B cell (primary cell): ENCODE results near the gene THUMPD1. TPM values are rescaled to one million over a fixed set of nuclear protein-coding genes. Genes with fewer than 3 reads are reported as not detected.

ENCODE experiments used
- ATAC-seq: fragments of 200-7000 bp; cut with Tn5 transposase; one replicate; pipeline ENCODE4 v1.10.0; 2021; ENCODE audit warnings: low read depth, mild to moderate bottlenecking, moderate number of reproducible peaks, moderate library complexity
- CTCF ChIA-PET: fragments of 350-600 bp; sonication (Branson Sonifier 250); formaldehyde crosslinking; loops from one replicate; lab custom pipeline; 2021; ENCODE audit warnings: antibody characterized with exemption, inconsistent platforms; lab: Charles Lee
- POLR2A ChIA-PET: fragments of 350-600 bp; sonication (Branson Sonifier 250); formaldehyde crosslinking; loops from one replicate; lab custom pipeline; 2021; ENCODE audit warnings: antibody characterized with exemption; lab: Charles Lee
- DNase-seq: peaks from one replicate; pipeline ENCODE4 v3.0.0; 2013
- H2AFZ ChIP-seq: 2 replicates; pipeline ENCODE4 v1.6.1; 2012; ENCODE audit warnings: mild to moderate bottlenecking, low read depth, low read length; ENCODE audit not compliant: insufficient read depth, poor library complexity, severe bottlenecking
- H3K27ac ChIP-seq, 2 donors: 1 replicate in 1 of 2; 2 replicates in 1 of 2; pipeline ENCODE4 v1.5.1; 2012 to 2013; ENCODE audit warnings: low read length in 2 of 2, mild to moderate bottlenecking in 2 of 2, moderate library complexity in 1 of 2
- H3K27me3 ChIP-seq, 4 experiments: fragments of 200-600 bp in 1 of 4; sonication (generic) in 1 of 4; replicated peaks in 1 of 4; 1 replicate in 2 of 4; 2 replicates in 2 of 4; pipeline versions ENCODE4 v1.6.1 to v1.7.0; 2013 to 2016; ENCODE audit warnings: low read length in 3 of 4, mild to moderate bottlenecking in 2 of 4, mixed read lengths in 1 of 4, moderate library complexity in 1 of 4; ENCODE audit not compliant: insufficient read depth in 4 of 4, control insufficient read depth in 3 of 4; ENCODE audit errors: control extremely low read depth in 1 of 4
- H3K36me3 ChIP-seq, 2 experiments: replicated peaks in 1 of 2; 1 replicate in 1 of 2; 2 replicates in 1 of 2; pipeline versions ENCODE4 v1.6.1 to v1.7.1; 2013; ENCODE audit warnings: low read length in 1 of 2; ENCODE audit not compliant: insufficient read depth in 2 of 2, control insufficient read depth in 1 of 2; ENCODE audit errors: control extremely low read depth in 1 of 2, extremely low read depth in 1 of 2
- H3K4me1 ChIP-seq, 2 donors: fragments of 200-600 bp in 1 of 2; sonication (generic) in 1 of 2; 1 replicate in 1 of 2; 2 replicates in 1 of 2; pipeline versions ENCODE4 v1.5.1 to v1.6.1; 2013 to 2017; ENCODE audit warnings: low read length in 2 of 2; ENCODE audit not compliant: control insufficient read depth in 2 of 2, insufficient read depth in 2 of 2
- H3K4me2 ChIP-seq: replicated peaks from 2 replicates; pipeline ENCODE3; 2012; ENCODE audit warnings: mild to moderate bottlenecking, low read depth, low read length; ENCODE audit not compliant: poor library complexity, severe bottlenecking
- H3K4me3 ChIP-seq, 5 experiments: fragments of 200-600 bp in 1 of 5; sonication (generic) in 1 of 5; 1 replicate in 3 of 5; 2 replicates in 2 of 5; pipeline versions ENCODE4 v1.5.1 to v1.7.0; 2011 to 2016; ENCODE audit warnings: low read length in 4 of 5, mild to moderate bottlenecking in 4 of 5, low read depth in 2 of 5, control low read depth in 1 of 5, moderate library complexity in 1 of 5; ENCODE audit not compliant: insufficient read depth in 1 of 5; ENCODE audit errors: control extremely low read depth in 1 of 5, extremely low read depth in 1 of 5
- H3K79me2 ChIP-seq: fragments of 200-600 bp; sonication (generic); one replicate; pipeline ENCODE4 v1.6.0; 2016; ENCODE audit warnings: low read length; ENCODE audit not compliant: control insufficient read depth, insufficient read depth
- H3K9ac ChIP-seq: fragments of 200-600 bp; sonication (generic); 2 replicates; pipeline ENCODE4 v1.6.1; 2017; ENCODE audit warnings: mild to moderate bottlenecking, low read length, moderate library complexity
- H3K9me3 ChIP-seq, 3 donors: one replicate each; pipeline versions ENCODE4 v1.6.1 to v1.7.1; 2013; ENCODE audit warnings: low read length in 2 of 3; ENCODE audit not compliant: control insufficient read depth in 2 of 3, insufficient read depth in 1 of 3; ENCODE audit errors: control extremely low read depth in 1 of 3
- H4K20me1 ChIP-seq: 2 replicates; pipeline ENCODE4 v1.6.0; 2012; ENCODE audit warnings: mild to moderate bottlenecking, low read length; ENCODE audit not compliant: insufficient read depth, control insufficient read depth, poor library complexity, severe bottlenecking
- H3K27ac Mint-ChIP-seq: one replicate; pipeline ENCODE4 v1.8.0; 2021; ENCODE audit warnings: mixed read lengths
- H3K27me3 Mint-ChIP-seq: one replicate; pipeline ENCODE4 v1.8.0; 2021; ENCODE audit warnings: mixed read lengths
- H3K4me1 Mint-ChIP-seq: one replicate; pipeline ENCODE4 v1.8.0; 2021; ENCODE audit warnings: mixed read lengths
- H3K4me3 Mint-ChIP-seq: one replicate; pipeline ENCODE4 v1.8.0; 2021; ENCODE audit warnings: mixed read lengths
- H3K9me3 Mint-ChIP-seq: one replicate; pipeline ENCODE4 v1.8.0; 2022; ENCODE audit warnings: mixed read lengths; ENCODE audit not compliant: insufficient read depth
- CTCF ChIP-seq: fragments of 200-600 bp; IDR thresholded peaks from one replicate; pipeline ENCODE4 v1.8.0; 2022; ENCODE audit warnings: antibody characterized with exemption, mild to moderate bottlenecking
- EZH2 ChIP-seq: IDR thresholded peaks from 2 replicates; pipeline ENCODE4 v1.6.1; 2012; ENCODE audit warnings: borderline replicate concordance, low read depth, mild to moderate bottlenecking, moderate library complexity, low read length; ENCODE audit not compliant: insufficient read depth, poor library complexity, severe bottlenecking
- WGBS: methylation state at CpG from one replicate; pipeline ENCODE4 v1.1.5; 2013; ENCODE audit warnings: missing lambda C conversion rate; ENCODE audit not compliant: insufficient coverage; 5-methylcytosine and 5-hydroxymethylcytosine counted together
- intact Hi-C: fragments of 100-400 bp; cut with micrococcal nuclease; formaldehyde crosslinking; loops from one replicate; pipeline ENCODE4 v1.10.0; 2022
- polyA plus RNA-seq: library from polyadenylated mRNA; depleted of rRNA; stranded (reverse); fragments of >200 nt; gene quantifications from 2 replicates; pipeline ENCODE4 v1.2.3, GENCODE V29; 2012
- total RNA-seq, 2 donors: library from RNA; stranded (reverse); fragments of 120-200 nt in 1 of 2; gene quantifications; 1 replicate in 1 of 2; 2 replicates in 1 of 2; pipeline versions ENCODE4 v1.2.3 to v1.2.4, GENCODE V29; 2013 to 2022

The THUMPD1 gene
- total and polyA plus RNA-seq, 2 donors (not counting 1 experiment from before 2014, with no cell fraction given): 52.5 to 72.6 TPM

DNA sequence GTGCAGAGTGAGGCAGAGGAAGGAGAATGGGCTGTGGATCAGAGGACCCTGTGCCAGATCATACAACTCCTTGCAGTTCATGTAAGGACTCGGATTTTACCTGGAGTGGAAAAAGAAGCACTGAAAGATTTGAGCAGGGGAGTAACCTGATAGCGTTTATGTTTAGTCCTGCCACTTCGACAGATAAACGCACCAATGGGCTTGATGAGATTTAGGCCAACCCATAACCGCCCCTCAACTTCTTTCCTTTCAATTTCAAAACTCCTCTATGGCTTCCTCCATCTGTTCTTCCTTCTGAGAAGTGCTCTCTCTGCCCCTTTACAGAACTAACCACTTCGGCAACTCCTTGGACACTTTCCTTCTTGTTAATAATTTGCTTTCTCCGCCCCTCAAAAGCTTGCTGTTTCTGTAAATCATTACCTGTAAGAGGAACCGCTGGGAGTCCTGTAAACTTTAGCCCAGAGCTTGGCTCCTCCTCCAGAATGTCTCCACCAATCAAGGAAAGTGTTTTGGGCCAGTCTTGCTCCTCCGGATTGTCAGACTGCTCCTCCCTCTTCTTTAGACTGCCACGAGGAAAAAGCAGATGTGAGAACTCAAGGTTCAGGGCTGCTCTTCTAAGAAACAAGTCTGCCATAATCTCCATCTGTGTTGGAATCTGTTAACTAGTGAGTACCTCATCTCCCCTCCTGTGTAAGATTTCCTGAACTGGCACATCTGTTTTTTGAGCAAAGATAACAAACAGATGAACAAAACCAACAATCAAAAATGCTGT is 22.0 kb upstream of the THUMPD1 start, which contains the start of gene ACSM3:
TSS of gene ACSM3 (plus strand) at position 554 of the 772 bp plus-strand sequence. CDS start 6,021 bp downstream, outside the sequence.
- DNase-seq: peak; percentile 89
- H3K9ac ChIP-seq: peak within 1 kb of the TSS; percentile 68
- peak within 1 kb of the TSS; percentile 86 for H3K4me3 Mint-ChIP-seq

More for the DNA sequence above, 22.0 kb upstream of the THUMPD1 start, which contains the start of gene ACSM3:
- CTCF ChIA-PET: no interaction called here
- peaks cover 13% of the 10 kb centered on the region for H3K4me1 Mint-ChIP-seq
- POLR2A ChIA-PET: interaction anchor here (1.3 to 1.4 kb wide), 2 partner anchors 17 to 22 kb away, joined by 3 to 5 read pairs; partner anchors contain the start of gene THUMPD1
- H3K27ac Mint-ChIP-seq: peak within 1 kb of the TSS; percentile 80
- Histone ChIP-seq H3K4me1 (peaks cover 10 to 15% of the 10 kb centered on the region in 2 donors), H3K4me3 (peak within 1 kb of the TSS; percentile 43 to 78 (median 62)), H3K79me2 (peaks cover 8% of the 10 kb centered on the region), H3K27ac (peak within 1 kb of the TSS; percentile 36 to 63), H3K36me3 (no peaks in the 10 kb centered on the region), H3K4me2 (peak within 1 kb of the TSS; percentile 64), H3K27me3 (no peaks in the 10 kb centered on the region), H4K20me1 (no peaks in the 10 kb centered on the region), H2AFZ (peak within 1 kb of the TSS; percentile 82), H3K9me3 (peaks cover 0 to 5% (median 0%) of the 10 kb centered on the region in 3 donors)
- ATAC-seq: peak; percentile 99
- intact Hi-C loops: loop anchor here (1.0 to 5.0 kb wide), 2 partner anchors 22 to 44 kb away; partner anchors contain the start of genes ERI2, REXO5 and THUMPD1
- H3K27me3 Mint-ChIP-seq: no peaks in the 10 kb centered on the region
- no peak for TF ChIP-seq EZH2
- TF ChIP-seq CTCF: no peak
- 0% methylated on average over 9 of the region's 10 CpGs for WGBS
- H3K9me3 Mint-ChIP-seq: no peaks in the 10 kb centered on the region
